Fibroblast of villous mesenchyme (primary cell): ENCODE data around the gene PA2G4. TPM values are rescaled to one million over a fixed set of nuclear protein-coding genes. Genes with fewer than 3 reads are reported as not detected.

Experiments used
- DNase-seq: peaks from one replicate; pipeline ENCODE4 v3.0.0-alpha.2; 2010; ENCODE audit warnings: low read depth
- H3K4me3 ChIP-seq: 2 replicates; pipeline ENCODE4 v1.5.1; 2011; ENCODE audit warnings: low read depth, mild to moderate bottlenecking, low read length
- CTCF ChIP-seq: IDR thresholded peaks from 2 replicates; pipeline ENCODE4 v1.5.1; 2012; ENCODE audit warnings: low read depth, mild to moderate bottlenecking, low read length; ENCODE audit not compliant: insufficient read depth
- total RNA-seq: library from RNA; depleted of rRNA; stranded (reverse); fragments of >200 nt; gene quantifications from 2 replicates; pipeline ENCODE4 v1.2.3, GENCODE V29; 2012

The PA2G4 gene
- total RNA-seq, 1 donor, result 158 TPM

- TF ChIP-seq CTCF, result no peak
- no peak for DNase-seq
- peak overlapping the region; percentile 10 for H3K4me3 ChIP-seq
These were observed 57.5 kb downstream of the PA2G4 start for GRCh38 chr12:56161690-56162351.

GRCh38 chr12:56162468-56163290 lies 58.3 kb downstream of the PA2G4 start:
- no peak for DNase-seq
- H3K4me3 ChIP-seq, result no peak overlapping the region
- no peak for TF ChIP-seq CTCF

Other genes starting within 250 kb of the PA2G4 start
- gene PYM1, start 176.7 kb upstream of the PA2G4 start, total RNA-seq, result 32.2 and 32.8 TPM in 2 replicates
- gene DGKA, start 173.4 kb upstream of the PA2G4 start, total RNA-seq, result 34.8 and 45.8 TPM in 2 replicates
- 1.3 TPM in 2 replicates for gene PMEL, start 138.5 kb upstream of the PA2G4 start, total RNA-seq
- gene CDK2, start 137.7 kb upstream of the PA2G4 start, total RNA-seq, result 32.2 and 51.4 TPM in 2 replicates
- 70.9 and 111 TPM in 2 replicates for gene RAB5B, start 130.5 kb upstream of the PA2G4 start, total RNA-seq
- gene SUOX, start 107.3 kb upstream of the PA2G4 start, total RNA-seq, result 13.5 and 17.3 TPM in 2 replicates
- gene IKZF4, start 83.5 kb upstream of the PA2G4 start, total RNA-seq, result 1.3 and 3.5 TPM in 2 replicates
- gene RPS26, start 62.6 kb upstream of the PA2G4 start, total RNA-seq, result 197 and 313 TPM in 2 replicates
- gene ERBB3, start 24.4 kb upstream of the PA2G4 start, total RNA-seq, result 0.32 and 1.7 TPM in 2 replicates
- 1,700 and 3,242 TPM in 2 replicates for gene RPL41, start 12.1 kb downstream of the PA2G4 start, total RNA-seq
- gene ZC3H10, start 13.7 kb downstream of the PA2G4 start, total RNA-seq, result 3.9 and 4.3 TPM in 2 replicates
- 300 and 327 TPM in 2 replicates for gene ESYT1, start 23.7 kb downstream of the PA2G4 start, total RNA-seq
- gene MYL6B, start 48.0 kb downstream of the PA2G4 start, total RNA-seq, result 68.2 and 70.9 TPM in 2 replicates
- gene MYL6, start 53.8 kb downstream of the PA2G4 start, total RNA-seq, result 2,015 and 2,412 TPM in 2 replicates
- gene SMARCC2, start 84.9 kb downstream of the PA2G4 start, total RNA-seq, result 44.8 and 67.8 TPM in 2 replicates
- gene RNF41, start 117.4 kb downstream of the PA2G4 start, total RNA-seq, result 112 and 131 TPM in 2 replicates
- gene NABP2, start 119.8 kb downstream of the PA2G4 start, total RNA-seq, result 23.3 and 28.0 TPM in 2 replicates
- not detected in 2 replicates for gene SLC39A5, start 125.5 kb downstream of the PA2G4 start, total RNA-seq
- gene ANKRD52, start 153.8 kb downstream of the PA2G4 start, total RNA-seq, result 22.2 and 25.9 TPM in 2 replicates
- 9.0 and 12.5 TPM in 2 replicates for gene COQ10A, start 162.4 kb downstream of the PA2G4 start, total RNA-seq
- gene CS, start 195.8 kb downstream of the PA2G4 start, total RNA-seq, result 150 and 153 TPM in 2 replicates
- 94.7 and 113 TPM in 2 replicates for gene CNPY2, start 211.4 kb downstream of the PA2G4 start, total RNA-seq
- gene PAN2, start 229.4 kb downstream of the PA2G4 start, total RNA-seq, result 13.0 and 14.8 TPM in 2 replicates
- gene IL23A, start 234.3 kb downstream of the PA2G4 start, total RNA-seq, result 0.32 TPM in 1 of 2 replicates, not detected in the other